Measurements from ENCODE around the gene IFI16. TPM values are rescaled to one million over a fixed set of nuclear protein-coding genes. Genes with fewer than 3 reads are reported as not detected.
A peak's percentile ranks its signal among the peaks of the same experiment; 100 is the strongest.

Gene IFI16
- 10 to 100 TPM; 99.0 to 99.6 TPM for total RNA-seq
- long read RNA-seq, donor 1, transcript IFI16-205 (11 exons, 2,704 nt): major isoform, 7 of 26 reads
- long read RNA-seq, donor 1, partial matches to known transcripts: 9 of 26 reads
- long read RNA-seq, donor 1, other reads (novel, unspliced or antisense): 9 of 26 reads
- long read RNA-seq, donor 2, transcript IFI16-205 (11 exons, 2,704 nt): major isoform, 8 of 45 reads
- long read RNA-seq, donor 2, partial matches to known transcripts: 21 of 45 reads
- long read RNA-seq, donor 2, other reads (novel, unspliced or antisense): 14 of 45 reads

DNA sequence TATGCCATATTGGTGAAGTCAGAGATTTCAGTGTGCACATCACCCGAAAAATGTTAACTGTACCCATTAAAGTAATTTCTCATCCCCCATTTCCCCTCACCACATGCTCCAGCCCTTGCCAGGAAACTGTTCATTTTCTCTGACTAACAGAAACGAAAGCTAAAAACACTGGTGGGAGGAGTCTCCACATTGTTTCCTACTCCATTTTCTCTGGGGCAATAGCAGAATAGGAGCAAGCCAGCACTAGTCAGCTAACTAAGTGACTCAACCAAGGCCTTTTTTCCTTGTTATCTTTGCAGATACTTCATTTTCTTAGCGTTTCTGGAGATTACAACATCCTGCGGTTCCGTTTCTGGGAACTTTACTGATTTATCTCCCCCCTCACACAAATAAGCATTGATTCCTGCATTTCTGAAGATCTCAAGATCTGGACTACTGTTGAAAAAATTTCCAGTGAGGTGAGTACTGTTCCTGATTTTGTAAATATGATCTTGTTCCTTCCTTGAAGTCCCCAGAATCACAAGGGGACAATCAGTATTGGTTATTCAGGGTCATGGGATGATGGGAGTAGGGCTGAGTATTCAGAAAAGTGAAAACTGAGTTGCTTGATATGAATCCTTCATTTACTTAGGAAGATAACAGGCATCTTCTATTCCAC, at the start of gene IFI16:
IFI16 (plus strand) TSS at position 204 of the 658 bp plus-strand sequence. CDS start 4,774 bp downstream, outside the sequence.
- DNase-seq (ENCODE audit: low spot score): no peak
- intact Hi-C loops (cut with DNase I): no loop called here

- intact Hi-C loops (cut with DNase I): no loop called here
These were observed 48.5 kb upstream of the IFI16 start for GRCh38 chr1:158961178-158961577.

DNA sequence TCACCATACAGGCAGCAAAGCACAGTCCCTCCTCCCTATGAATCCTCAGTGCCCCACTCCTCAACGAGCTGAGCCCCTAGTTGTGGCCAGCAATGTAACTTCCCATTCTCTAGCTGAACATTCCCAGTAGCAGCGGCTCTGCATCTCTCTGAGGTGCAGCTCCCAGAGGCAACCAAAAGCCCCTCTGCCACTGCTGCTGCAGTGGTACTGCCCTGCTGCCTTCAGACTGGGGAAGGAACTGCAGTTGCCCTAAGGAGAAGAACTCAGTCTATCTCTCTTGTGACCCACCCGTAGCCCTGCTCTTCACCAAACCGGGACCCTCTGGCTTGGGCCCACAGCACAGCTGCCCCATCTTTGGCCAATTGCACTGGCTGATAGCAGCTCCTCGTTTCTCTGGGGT, 46.7 kb upstream of the IFI16 start:
- DNase-seq (ENCODE audit: low spot score): no peak
- intact Hi-C loops (cut with DNase I): no loop called here

More at GRCh38 chr1:158961178-158961577, 48.5 kb upstream of the IFI16 start:
- DNase-seq (ENCODE audit: low spot score): no peak

GRCh38 chr1:158969166-158969565, 40.5 kb upstream of the IFI16 start:
- intact Hi-C loops (cut with DNase I): no loop called here
- DNase-seq (ENCODE audit: low spot score): no peak

DNA sequence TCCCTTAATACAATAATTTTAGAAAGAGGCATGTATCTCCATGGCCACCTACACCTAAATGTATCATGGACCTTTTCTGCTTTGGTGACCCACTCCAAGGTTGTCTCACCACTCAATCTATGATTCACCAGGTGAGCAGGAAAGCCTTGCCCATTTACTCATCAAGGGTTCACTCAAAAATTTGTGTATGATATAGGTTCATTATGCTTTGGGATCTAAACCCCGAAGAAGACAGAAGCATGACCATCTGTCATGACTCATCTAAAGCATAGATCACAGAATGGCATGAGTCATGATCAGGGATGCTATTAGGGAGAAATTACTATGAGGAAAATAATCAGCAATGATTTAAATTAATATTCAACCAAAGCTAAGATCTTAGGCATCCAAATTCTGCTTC, 39.9 kb upstream of the IFI16 start:
- no peak for DNase-seq (ENCODE audit: low spot score)
- intact Hi-C loops (cut with DNase I): no loop called here

GRCh38 chr1:158972841-158973240, 36.9 kb upstream of the IFI16 start:
- DNase-seq (ENCODE audit: low spot score): no peak
- intact Hi-C loops (cut with DNase I): no loop called here

DNA sequence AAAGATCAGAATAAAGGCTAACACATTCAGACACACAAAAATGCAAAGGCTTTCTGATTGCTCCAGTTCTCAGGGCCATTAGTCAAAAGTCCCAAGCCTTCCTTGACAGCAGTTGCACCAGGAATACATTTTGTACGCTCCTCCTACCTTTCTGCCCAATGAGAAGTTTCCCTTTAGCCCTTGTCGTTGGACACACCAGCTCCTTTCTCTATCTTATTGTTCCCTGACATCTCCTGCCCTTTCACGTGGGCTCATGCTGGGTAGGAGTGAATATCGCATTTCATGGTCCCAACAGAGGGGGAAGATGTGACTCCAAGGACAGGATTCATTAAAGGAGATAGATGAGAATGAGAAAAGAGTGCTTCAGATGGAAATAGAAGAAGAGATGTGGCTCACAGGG, 33.5 kb upstream of the IFI16 start:
- intact Hi-C loops (cut with DNase I): no loop called here

DNA sequence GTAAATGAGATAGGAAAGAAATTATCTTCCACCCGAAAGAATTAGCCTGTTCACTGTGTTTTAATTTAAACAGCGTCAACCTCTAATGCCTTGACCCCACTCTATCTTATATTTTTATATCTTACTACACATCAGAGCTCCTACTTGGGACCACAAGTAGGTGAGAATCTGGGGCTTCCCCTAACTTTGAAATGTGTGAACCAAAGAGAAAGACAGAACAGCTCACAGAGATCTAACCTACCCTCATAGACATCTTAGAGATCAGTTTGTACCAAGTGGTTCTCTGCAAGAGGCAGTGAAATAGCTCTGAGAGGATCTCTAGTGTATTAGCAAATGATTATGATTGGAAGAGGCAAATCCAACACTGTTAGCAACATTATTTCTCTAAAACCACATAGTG, 31.0 kb upstream of the IFI16 start:
- no peak for DNase-seq (ENCODE audit: low spot score)
- intact Hi-C loops (cut with DNase I): no loop called here

More for the DNA sequence above, 33.5 kb upstream of the IFI16 start:
- DNase-seq (ENCODE audit: low spot score): no peak

- intact Hi-C loops (cut with DNase I): no loop called here
- DNase-seq (ENCODE audit: low spot score): no peak
These were observed 30.5 kb upstream of the IFI16 start for GRCh38 chr1:158979229-158979628.

DNA sequence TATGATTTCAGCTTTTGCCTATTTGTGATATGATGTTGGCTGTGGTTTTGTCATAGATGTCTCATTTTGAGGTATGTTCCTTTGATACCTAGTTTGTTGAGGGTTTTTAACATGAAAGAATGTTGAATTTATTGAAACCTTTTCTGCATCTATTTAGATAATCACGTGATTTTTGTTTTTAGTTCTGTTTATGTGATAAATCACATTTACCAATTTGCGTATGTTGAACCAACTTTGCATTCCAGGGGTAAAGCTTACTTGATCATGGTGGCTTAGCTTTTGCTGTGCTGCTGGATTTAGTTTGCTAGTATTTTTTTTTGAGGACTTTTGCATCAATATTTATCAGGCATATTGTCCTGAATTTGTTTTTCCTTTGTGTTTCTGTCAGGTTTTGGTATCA, 26.5 kb upstream of the IFI16 start:
- intact Hi-C loops (cut with DNase I): no loop called here
- no peak for DNase-seq (ENCODE audit: low spot score)

DNA sequence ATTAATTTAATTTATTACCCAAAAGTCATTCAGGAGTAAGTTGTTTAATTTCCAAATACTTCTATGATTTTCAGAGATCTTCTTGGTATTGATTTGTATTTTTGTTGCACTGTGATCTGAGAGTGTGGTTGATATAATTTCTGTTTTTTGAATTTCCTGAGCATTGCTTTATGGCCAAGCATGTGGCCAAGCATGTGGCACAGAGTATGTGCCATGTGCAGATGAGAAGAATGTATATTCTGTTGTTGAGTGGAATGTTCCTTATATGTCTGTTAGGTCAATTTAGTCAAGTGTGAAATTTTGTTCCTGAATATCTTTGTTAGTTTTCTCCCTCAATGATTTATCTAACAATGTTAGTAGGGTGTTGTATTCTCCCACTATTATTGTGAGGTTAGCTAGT, 25.3 kb upstream of the IFI16 start:
- intact Hi-C loops (cut with DNase I): no loop called here
- DNase-seq (ENCODE audit: low spot score): no peak

DNA sequence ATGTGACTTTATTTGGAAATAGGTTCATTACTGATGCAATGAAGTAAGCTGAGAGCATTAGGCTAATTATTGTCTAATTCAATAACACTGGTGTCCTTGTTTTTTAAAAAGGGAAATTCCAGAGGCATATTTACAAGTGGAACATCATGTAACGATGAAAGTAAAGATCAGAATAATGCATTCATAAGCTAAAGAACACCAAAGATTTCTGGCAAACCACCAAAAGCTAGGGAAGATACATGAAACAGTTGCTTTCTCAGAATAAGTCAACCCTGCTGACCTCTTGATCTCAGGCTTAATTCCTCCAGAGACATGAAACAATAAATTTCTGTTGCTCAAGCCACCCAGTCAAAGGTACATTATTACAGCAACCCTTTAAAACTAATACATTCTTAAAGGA, 20.3 kb upstream of the IFI16 start:
- intact Hi-C loops (cut with DNase I): no loop called here
- DNase-seq (ENCODE audit: low spot score): no peak

- DNase-seq (ENCODE audit: low spot score): no peak
- intact Hi-C loops (cut with DNase I): no loop called here
These were observed 16.9 kb upstream of the IFI16 start for GRCh38 chr1:158992787-158993312.

GRCh38 chr1:158996998-158997397, 12.7 kb upstream of the IFI16 start:
- DNase-seq (ENCODE audit: low spot score): no peak
- intact Hi-C loops (cut with DNase I): no loop called here

GRCh38 chr1:158998037-158998780, 11.5 kb upstream of the IFI16 start:
- intact Hi-C loops (cut with DNase I): no loop called here
- DNase-seq (ENCODE audit: low spot score): no peak

DNA sequence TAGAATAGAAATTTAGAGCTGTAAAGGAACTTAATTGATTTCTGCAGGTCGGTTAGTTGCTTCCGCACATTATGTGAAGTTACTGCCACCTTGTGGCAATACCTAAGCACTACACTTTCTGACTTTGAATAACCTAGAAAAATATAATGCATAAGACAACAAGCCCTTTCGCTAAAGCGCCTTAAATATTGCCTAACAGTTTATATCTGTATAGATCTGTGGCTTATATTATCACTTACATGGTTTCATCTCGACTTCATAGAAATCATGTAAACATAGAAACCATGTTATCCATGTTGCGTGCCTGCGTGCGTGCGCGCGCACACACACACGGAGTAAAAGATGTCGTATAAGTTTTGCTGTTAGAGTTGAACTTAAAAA, 10.9 kb upstream of the IFI16 start:
- intact Hi-C loops (cut with DNase I): no loop called here
- DNase-seq (ENCODE audit: low spot score): peak; percentile 85

- DNase-seq (ENCODE audit: low spot score): peak; percentile 91
- intact Hi-C loops (cut with DNase I): no loop called here
These were observed 10.2 kb upstream of the IFI16 start for GRCh38 chr1:158999316-159000069.

DNA sequence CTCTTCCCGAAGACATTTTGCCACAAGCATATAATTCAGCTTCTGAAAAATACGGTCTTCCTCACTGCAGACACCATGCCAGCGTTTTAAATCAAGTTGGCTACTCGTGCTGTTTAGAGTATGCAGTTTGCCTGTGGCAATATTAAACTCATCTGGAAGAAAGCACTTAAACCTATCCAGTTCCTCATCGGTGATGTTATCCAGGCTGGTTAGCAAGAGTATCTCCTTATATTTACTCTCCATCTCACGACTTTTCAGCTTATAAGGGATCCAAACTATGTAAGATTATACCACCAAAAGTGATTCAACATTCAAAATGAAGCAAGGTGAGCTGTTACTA, 9.7 kb upstream of the IFI16 start:
- intact Hi-C loops (cut with DNase I): no loop called here
- DNase-seq (ENCODE audit: low spot score): no peak

GRCh38 chr1:159000625-159001024, 9.1 kb upstream of the IFI16 start:
- intact Hi-C loops (cut with DNase I): no loop called here
- peak; percentile 94 for DNase-seq (ENCODE audit: low spot score)

DNA sequence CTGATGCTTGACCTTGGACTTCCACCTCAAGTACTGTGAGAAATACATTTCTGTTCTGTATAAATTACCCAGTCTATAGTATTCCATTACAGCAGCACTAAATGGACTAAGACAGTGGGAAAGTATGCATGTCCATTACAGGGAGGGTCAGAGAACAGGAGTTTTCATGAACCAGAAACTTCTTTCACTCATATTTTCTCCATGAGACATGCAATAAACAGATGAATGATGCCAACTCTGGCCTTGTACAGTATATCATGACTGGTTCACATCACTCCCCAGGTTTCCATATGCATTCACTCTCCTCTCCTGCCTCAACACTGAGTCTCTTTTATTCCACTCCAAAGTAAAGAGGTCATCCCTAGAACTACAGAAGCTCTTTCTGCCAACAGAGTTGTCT, 4.5 kb upstream of the IFI16 start:
- DNase-seq (ENCODE audit: low spot score): no peak
- intact Hi-C loops (cut with DNase I): no loop called here
